Fibroblast of the aortic adventitia (primary cell): ENCODE data around the gene DIP2C. TPM values are rescaled to one million over a fixed set of nuclear protein-coding genes. Genes with fewer than 3 reads are reported as not detected.
"Not testable (repeated sequence)": the region's sequence is repeated elsewhere in the genome, so short reads cannot be mapped to it uniquely, and the experiment has no call there.

Experiments used
- DNase-seq: peaks from one replicate; pipeline ENCODE4 v3.0.0-alpha.2; 2010; ENCODE audit warnings: low read depth
- H3K4me3 ChIP-seq: 2 replicates; pipeline ENCODE4 v1.5.1; 2011; ENCODE audit warnings: low read depth, mild to moderate bottlenecking, control low read depth, low read length, moderate library complexity
- total RNA-seq: library from RNA; depleted of rRNA; stranded (reverse); fragments of >200 nt; gene quantifications from 2 replicates; pipeline ENCODE4 v1.2.3, GENCODE V29; 2012; ENCODE audit warnings: low replicate concordance
- TF ChIP-seq, protein P1 (sequence below): IDR thresholded peaks from 2 replicates; pipeline ENCODE4 v1.5.1; 2011; ENCODE audit warnings: mild to moderate bottlenecking, low read length, control low read depth, inconsistent platforms; ENCODE audit not compliant: insufficient read depth

Gene DIP2C
- total RNA-seq, 1 donor: 15.7 TPM

- DNase-seq: no peak
- H3K4me3 ChIP-seq: no peak overlapping the region
- TF ChIP-seq, protein P1, sequence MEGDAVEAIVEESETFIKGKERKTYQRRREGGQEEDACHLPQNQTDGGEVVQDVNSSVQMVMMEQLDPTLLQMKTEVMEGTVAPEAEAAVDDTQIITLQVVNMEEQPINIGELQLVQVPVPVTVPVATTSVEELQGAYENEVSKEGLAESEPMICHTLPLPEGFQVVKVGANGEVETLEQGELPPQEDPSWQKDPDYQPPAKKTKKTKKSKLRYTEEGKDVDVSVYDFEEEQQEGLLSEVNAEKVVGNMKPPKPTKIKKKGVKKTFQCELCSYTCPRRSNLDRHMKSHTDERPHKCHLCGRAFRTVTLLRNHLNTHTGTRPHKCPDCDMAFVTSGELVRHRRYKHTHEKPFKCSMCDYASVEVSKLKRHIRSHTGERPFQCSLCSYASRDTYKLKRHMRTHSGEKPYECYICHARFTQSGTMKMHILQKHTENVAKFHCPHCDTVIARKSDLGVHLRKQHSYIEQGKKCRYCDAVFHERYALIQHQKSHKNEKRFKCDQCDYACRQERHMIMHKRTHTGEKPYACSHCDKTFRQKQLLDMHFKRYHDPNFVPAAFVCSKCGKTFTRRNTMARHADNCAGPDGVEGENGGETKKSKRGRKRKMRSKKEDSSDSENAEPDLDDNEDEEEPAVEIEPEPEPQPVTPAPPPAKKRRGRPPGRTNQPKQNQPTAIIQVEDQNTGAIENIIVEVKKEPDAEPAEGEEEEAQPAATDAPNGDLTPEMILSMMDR: no peak
Observed at GRCh38 chr10:308101-308500, 381.4 kb downstream of the DIP2C start.

- DNase-seq: no peak
- TF ChIP-seq, protein P1: no peak
Observed at GRCh38 chr10:307659-308058, 381.8 kb downstream of the DIP2C start.

DNA sequence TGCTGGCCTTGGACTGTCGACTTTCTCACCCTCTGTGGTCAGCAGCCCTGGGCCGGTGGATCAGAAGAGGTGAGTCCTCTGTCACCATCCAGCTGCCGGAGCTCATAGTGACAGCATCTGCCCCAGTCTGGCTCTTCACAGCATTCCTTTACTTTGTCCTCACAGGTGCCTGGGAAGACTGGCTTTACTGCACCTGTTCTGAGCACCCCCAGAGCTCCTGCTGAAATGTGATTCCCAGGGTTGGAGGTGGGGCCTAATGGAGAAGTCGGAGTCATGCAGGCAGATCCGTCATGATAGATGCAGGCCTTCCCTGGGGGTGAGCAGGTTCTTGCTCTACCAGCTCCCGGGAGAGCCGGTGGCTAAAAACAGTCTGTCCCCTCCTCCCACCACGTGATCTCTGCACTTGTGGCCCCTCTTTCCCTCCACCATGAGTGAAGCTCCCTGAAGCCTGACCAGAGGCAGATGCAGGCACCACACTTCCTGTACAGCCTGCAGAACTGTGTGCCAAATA is 382.7 kb downstream of the DIP2C start:
- no peak overlapping the region for H3K4me3 ChIP-seq
- TF ChIP-seq, protein P1: no peak
- DNase-seq: no peak

More at GRCh38 chr10:307659-308058, 381.8 kb downstream of the DIP2C start:
- H3K4me3 ChIP-seq: no peak overlapping the region

GRCh38 chr10:306007-306674 is 383.3 kb downstream of the DIP2C start:
- H3K4me3 ChIP-seq: no peak overlapping the region
- no peak for DNase-seq
- TF ChIP-seq, protein P1: no peak

- no peak for DNase-seq
- TF ChIP-seq, protein P1: no peak
- H3K4me3 ChIP-seq: no peak overlapping the region
Observed at GRCh38 chr10:305034-305433, 384.4 kb downstream of the DIP2C start.

GRCh38 chr10:301536-301935 is 387.9 kb downstream of the DIP2C start:
- DNase-seq: no peak

GRCh38 chr10:300580-300979 is 388.9 kb downstream of the DIP2C start:
- DNase-seq, H3K4me3 ChIP-seq: not testable (repeated sequence)

More at GRCh38 chr10:301536-301935, 387.9 kb downstream of the DIP2C start:
- no peak overlapping the region for H3K4me3 ChIP-seq
- TF ChIP-seq, protein P1: no peak
